Vagina (tissue), 2 donors: ENCODE data around the gene DNAJC5.

Experiments used
- CTCF ChIP-seq, 3 experiments: fragments of 450-650 bp in 2 of 3; fragments of 200-600 bp in 1 of 3; sonication (generic) in 1 of 3; IDR thresholded peaks; one replicate each; pipeline ENCODE4 v1.5.1; 2017 to 2019; ENCODE audit warnings: antibody characterized with exemption in 3 of 3, mild to moderate bottlenecking in 2 of 3, moderate library complexity in 2 of 3
- POLR2A ChIP-seq, 2 donors: fragments of 450-650 bp; IDR thresholded peaks; one replicate each; pipeline ENCODE4 v1.6.1; 2017; ENCODE audit warnings: antibody characterized with exemption in 2 of 2, mild to moderate bottlenecking in 2 of 2, moderate library complexity in 2 of 2
- POLR2AphosphoS5 ChIP-seq, 2 donors: sonication (generic); formaldehyde crosslinking; IDR thresholded peaks; one replicate each; pipeline ENCODE4 v1.9.0; 2017; ENCODE audit warnings: antibody characterized with exemption in 2 of 2, mild to moderate bottlenecking in 2 of 2, low read depth in 1 of 2; ENCODE audit not compliant: insufficient read depth in 1 of 2

- TF ChIP-seq POLR2A (IDR thresholded peaks at IDR 0.05) (no peak), CTCF (IDR thresholded peaks at IDR 0.05) (no peak), POLR2AphosphoS5 (IDR thresholded peaks at IDR 0.05; ENCODE audit: insufficient read depth in 1 of 2, low read depth in 1 of 2) (no peak)
Observed at GRCh38 chr20:63863021-63863797, 31.7 kb upstream of the DNAJC5 start.
